ENCODE measurements around the gene BRPF1.

- TF ChIP-seq CTCF (IDR thresholded peaks at IDR 0.05), result no peak
- no peak for TF ChIP-seq ZFX (IDR thresholded peaks at IDR 0.05; ENCODE audit: borderline replicate concordance)
Observed at GRCh38 chr3:9717563-9717962, 14.0 kb upstream of the BRPF1 start.

Data from 22Rv1 (cell line).